HUES64 (cell line): ENCODE measurements around the gene ATP2C1.

ENCODE experiments used
- H3K27ac ChIP-seq: 2 replicates; pipeline ENCODE4 v1.7.0; 2013; ENCODE audit warnings: low read depth, low read length, inconsistent platforms
- H3K27me3 ChIP-seq: 2 replicates; pipeline ENCODE4 v1.6.1; 2013; ENCODE audit warnings: mild to moderate bottlenecking, low read length; ENCODE audit not compliant: insufficient read depth
- H3K36me3 ChIP-seq: 2 replicates; pipeline ENCODE4 v1.6.1; 2013; ENCODE audit warnings: mild to moderate bottlenecking, low read length; ENCODE audit not compliant: insufficient read depth
- H3K4me1 ChIP-seq: 2 replicates; pipeline ENCODE4 v1.6.1; 2013; ENCODE audit warnings: mild to moderate bottlenecking, low read length, moderate library complexity; ENCODE audit not compliant: insufficient read depth
- H3K4me3 ChIP-seq: 2 replicates; pipeline ENCODE4 v1.5.1; 2013; ENCODE audit warnings: mild to moderate bottlenecking, low read length, moderate library complexity
- H3K9ac ChIP-seq: 2 replicates; pipeline ENCODE4 v1.6.1; 2013; ENCODE audit warnings: mild to moderate bottlenecking, low read depth, low read length
- H3K9me3 ChIP-seq: 2 replicates; pipeline ENCODE4 v1.6.1; 2013; ENCODE audit warnings: low read depth, low read length; ENCODE audit not compliant: insufficient read depth
- WGBS: fragments of 150-250, 120-280 bp; methylation state at CpG from one replicate; pipeline ENCODE4 v1.1.7; 2013; ENCODE audit warnings: missing lambda C conversion rate; 5-methylcytosine and 5-hydroxymethylcytosine counted together

The ATP2C1 gene

GRCh38 chr3:130895690-130896488 lies 2.0 kb downstream of the ATP2C1 start:
- no peaks in the 10 kb centered on the region for H3K27me3 ChIP-seq
- H3K36me3 ChIP-seq, result no peaks in the 10 kb centered on the region
- H3K27ac ChIP-seq, result no peak overlapping the region
- peaks cover 50% of the 10 kb centered on the region for H3K4me1 ChIP-seq
- H3K9ac ChIP-seq, result no peak overlapping the region
- H3K9me3 ChIP-seq, result no peaks in the 10 kb centered on the region
- WGBS, result 81% methylated on average over 2 of the region's 5 CpGs
- H3K4me3 ChIP-seq, result peak overlapping the region; percentile 88

- no peaks in the 10 kb centered on the region for H3K9me3 ChIP-seq
- no peaks in the 10 kb centered on the region for H3K27me3 ChIP-seq
- WGBS, result 88% methylated on average over 2 of the region's 2 CpGs
- no peak overlapping the region for H3K9ac ChIP-seq
- H3K36me3 ChIP-seq, result no peaks in the 10 kb centered on the region
- no peak overlapping the region for H3K27ac ChIP-seq
- H3K4me1 ChIP-seq, result peaks cover 63% of the 10 kb centered on the region
- H3K4me3 ChIP-seq, result no peak overlapping the region
These were observed 3.4 kb downstream of the ATP2C1 start for GRCh38 chr3:130897316-130897715.

GRCh38 chr3:130900959-130901358 lies 7.1 kb downstream of the ATP2C1 start:
- H3K27ac ChIP-seq, result no peak overlapping the region
- H3K36me3 ChIP-seq, result no peaks in the 10 kb centered on the region
- H3K9me3 ChIP-seq, result no peaks in the 10 kb centered on the region
- no peaks in the 10 kb centered on the region for H3K27me3 ChIP-seq
- peaks cover 57% of the 10 kb centered on the region for H3K4me1 ChIP-seq
- H3K9ac ChIP-seq, result no peak overlapping the region
- H3K4me3 ChIP-seq, result no peak overlapping the region

GRCh38 chr3:130901463-130902204 lies 7.8 kb downstream of the ATP2C1 start:
- Histone ChIP-seq H3K4me1 (peaks cover 50% of the 10 kb centered on the region), H3K9me3 (no peaks in the 10 kb centered on the region), H3K27me3 (no peaks in the 10 kb centered on the region), H3K27ac (no peak overlapping the region), H3K36me3 (no peaks in the 10 kb centered on the region), H3K9ac (no peak overlapping the region), H3K4me3 (no peak overlapping the region)
- 80% methylated on average over 6 of the region's 6 CpGs for WGBS

- H3K4me1 ChIP-seq, result peaks cover 32% of the 10 kb centered on the region
- H3K4me3 ChIP-seq, result no peak overlapping the region
- WGBS, result no CpG with 5 or more reads among the region's 1 CpG
- H3K36me3 ChIP-seq, result no peaks in the 10 kb centered on the region
- H3K9ac ChIP-seq, result no peak overlapping the region
- no peaks in the 10 kb centered on the region for H3K27me3 ChIP-seq
- H3K9me3 ChIP-seq, result no peaks in the 10 kb centered on the region
- no peak overlapping the region for H3K27ac ChIP-seq
These were observed 9.6 kb downstream of the ATP2C1 start for GRCh38 chr3:130903412-130903908.

GRCh38 chr3:130904491-130904890 lies 10.6 kb downstream of the ATP2C1 start:
- Histone ChIP-seq H3K4me3 (no peak overlapping the region), H3K9me3 (no peaks in the 10 kb centered on the region), H3K27ac (no peak overlapping the region), H3K4me1 (peaks cover 22% of the 10 kb centered on the region), H3K9ac (no peak overlapping the region), H3K27me3 (no peaks in the 10 kb centered on the region), H3K36me3 (no peaks in the 10 kb centered on the region)
- whole genome bisulfite sequencing, result no CpG with 5 or more reads among the region's 1 CpG

GRCh38 chr3:130905551-130905950 lies 11.7 kb downstream of the ATP2C1 start:
- H3K9me3 ChIP-seq, result no peaks in the 10 kb centered on the region
- no peak overlapping the region for H3K9ac ChIP-seq
- WGBS, result 86% methylated on average over 1 of the region's 1 CpG
- H3K27me3 ChIP-seq, result no peaks in the 10 kb centered on the region
- H3K4me1 ChIP-seq, result peaks cover 16% of the 10 kb centered on the region
- no peak overlapping the region for H3K4me3 ChIP-seq
- H3K36me3 ChIP-seq, result no peaks in the 10 kb centered on the region
- no peak overlapping the region for H3K27ac ChIP-seq

GRCh38 chr3:130906374-130906995 lies 12.6 kb downstream of the ATP2C1 start:
- WGBS, result 100% methylated on average over 2 of the region's 3 CpGs
- H3K27me3 ChIP-seq, result no peaks in the 10 kb centered on the region
- H3K4me1 ChIP-seq, result peaks cover 7% of the 10 kb centered on the region; the same call in 1 of the 2 replicates
- H3K27ac ChIP-seq, result no peak overlapping the region
- no peaks in the 10 kb centered on the region for H3K9me3 ChIP-seq
- no peak overlapping the region for H3K4me3 ChIP-seq
- H3K9ac ChIP-seq, result no peak overlapping the region
- H3K36me3 ChIP-seq, result no peaks in the 10 kb centered on the region

GRCh38 chr3:130907500-130907899 lies 13.6 kb downstream of the ATP2C1 start:
- Histone ChIP-seq H3K4me1 (no peaks in the 10 kb centered on the region), H3K36me3 (no peaks in the 10 kb centered on the region), H3K4me3 (no peak overlapping the region), H3K27ac (no peak overlapping the region), H3K9me3 (no peaks in the 10 kb centered on the region), H3K27me3 (no peaks in the 10 kb centered on the region), H3K9ac (no peak overlapping the region)

- Histone ChIP-seq H3K27ac (no peak overlapping the region), H3K27me3 (no peaks in the 10 kb centered on the region), H3K9me3 (no peaks in the 10 kb centered on the region), H3K4me3 (no peak overlapping the region), H3K4me1 (no peaks in the 10 kb centered on the region), H3K9ac (no peak overlapping the region), H3K36me3 (no peaks in the 10 kb centered on the region)
These were observed 14.1 kb downstream of the ATP2C1 start for GRCh38 chr3:130907966-130908365.

GRCh38 chr3:130915567-130916292 lies 21.8 kb downstream of the ATP2C1 start:
- Histone ChIP-seq H3K4me3 (no peak overlapping the region), H3K36me3 (no peaks in the 10 kb centered on the region), H3K27ac (no peak overlapping the region), H3K27me3 (no peaks in the 10 kb centered on the region), H3K9me3 (no peaks in the 10 kb centered on the region), H3K9ac (no peak overlapping the region), H3K4me1 (no peaks in the 10 kb centered on the region)
- 88% methylated on average over 6 of the region's 7 CpGs for WGBS
